Duodenal mucosa (tissue), 2 donors: ENCODE data around the gene EXOC4.
"Not testable (repeated sequence)": the region's sequence is repeated elsewhere in the genome, so short reads cannot be mapped to it uniquely, and the experiment has no call there.

Experiments
- H3K27ac ChIP-seq: one replicate; pipeline ENCODE4 v1.7.0; 2013; ENCODE audit warnings: low read depth, low read length
- H3K27me3 ChIP-seq, 2 donors: one replicate each; pipeline ENCODE4 v1.7.0; 2013; ENCODE audit warnings: low read length in 2 of 2, control low read depth in 1 of 2; ENCODE audit not compliant: insufficient read depth in 2 of 2, control insufficient read depth in 1 of 2
- H3K36me3 ChIP-seq, 2 donors: one replicate each; pipeline ENCODE4 v1.7.0; 2013; ENCODE audit warnings: low read length in 2 of 2, control low read depth in 1 of 2; ENCODE audit not compliant: insufficient read depth in 2 of 2, control insufficient read depth in 1 of 2
- H3K4me1 ChIP-seq, 2 donors: one replicate each; pipeline ENCODE4 v1.7.0; 2013; ENCODE audit warnings: low read length in 2 of 2, control low read depth in 1 of 2; ENCODE audit not compliant: insufficient read depth in 2 of 2, control insufficient read depth in 1 of 2
- H3K4me3 ChIP-seq, 2 donors: one replicate each; pipeline ENCODE4 v1.7.0; 2013; ENCODE audit warnings: low read length in 2 of 2, low read depth in 1 of 2
- H3K9ac ChIP-seq, 2 donors: one replicate each; pipeline ENCODE4 v1.7.0; 2013; ENCODE audit warnings: low read length in 2 of 2, low read depth in 1 of 2
- H3K9me3 ChIP-seq, 2 donors: one replicate each; pipeline ENCODE4 v1.7.0; 2013; ENCODE audit warnings: low read length in 2 of 2, control low read depth in 1 of 2; ENCODE audit not compliant: control insufficient read depth in 1 of 2

Gene EXOC4

GRCh38 chr7:133873631-133874030 lies 620.8 kb downstream of the EXOC4 start:
- no peaks in the 10 kb centered on the region for H3K27me3 ChIP-seq
- no peak overlapping the region for H3K9ac ChIP-seq
- no peaks in the 10 kb centered on the region for H3K4me1 ChIP-seq
- no peak overlapping the region for H3K4me3 ChIP-seq
- no peak overlapping the region for H3K27ac ChIP-seq
- no peaks in the 10 kb centered on the region for H3K36me3 ChIP-seq
- no peaks in the 10 kb centered on the region for H3K9me3 ChIP-seq

- H3K9me3 ChIP-seq, result no peaks in the 10 kb centered on the region
- H3K9ac ChIP-seq, result no peak overlapping the region
- H3K4me3 ChIP-seq, result no peak overlapping the region
- H3K36me3 ChIP-seq, result no peaks in the 10 kb centered on the region
- peaks cover 0 to 4% of the 10 kb centered on the region in 2 donors for H3K4me1 ChIP-seq
- no peak overlapping the region for H3K27ac ChIP-seq
- no peaks in the 10 kb centered on the region for H3K27me3 ChIP-seq
These were observed 630.7 kb downstream of the EXOC4 start for GRCh38 chr7:133883591-133883990.

DNA sequence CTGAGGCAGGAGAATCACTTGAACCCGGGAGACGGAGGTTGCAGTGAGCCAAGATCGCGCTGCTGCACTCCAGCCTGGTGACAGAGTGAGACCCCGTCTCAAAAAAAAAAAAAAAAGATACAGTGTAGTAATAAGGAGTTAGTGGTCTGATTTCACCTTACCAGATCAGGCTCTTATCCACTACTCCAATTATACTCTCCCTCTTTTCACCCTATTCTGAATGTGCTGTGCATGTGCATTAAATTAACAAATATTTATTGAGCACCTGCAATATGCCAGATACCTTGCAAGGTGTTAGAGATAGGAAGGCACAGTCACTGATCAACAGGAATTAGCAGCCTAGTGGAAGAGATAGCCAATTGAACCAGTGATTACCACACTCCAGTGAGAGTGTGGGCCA lies 632.3 kb downstream of the EXOC4 start:
- Histone ChIP-seq H3K4me3 (no peak overlapping the region), H3K27me3 (no peaks in the 10 kb centered on the region), H3K27ac (no peak overlapping the region), H3K4me1 (peaks cover 0 to 4% of the 10 kb centered on the region in 2 donors), H3K9me3 (no peaks in the 10 kb centered on the region), H3K36me3 (no peaks in the 10 kb centered on the region), H3K9ac (no peak overlapping the region)

DNA sequence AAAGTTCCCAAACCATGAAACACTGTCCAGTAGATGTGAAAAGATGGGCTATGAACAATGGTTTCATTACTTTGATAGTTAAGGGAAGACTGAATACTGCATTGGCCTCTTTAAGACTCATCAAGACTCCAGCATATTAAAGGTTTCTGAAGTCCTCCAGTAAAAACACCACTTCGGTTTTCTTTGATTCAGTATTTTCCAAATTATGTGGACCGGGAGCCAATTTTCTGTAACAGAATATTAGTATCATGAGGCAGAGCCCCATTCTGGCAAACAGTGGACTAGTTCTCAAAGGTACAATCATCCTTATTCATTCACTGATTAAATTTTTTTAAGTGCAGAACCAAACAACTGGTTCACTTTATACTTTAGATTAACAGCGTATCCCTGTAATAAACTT lies 633.2 kb downstream of the EXOC4 start:
- no peaks in the 10 kb centered on the region for H3K27me3 ChIP-seq
- no peak overlapping the region for H3K4me3 ChIP-seq
- H3K9ac ChIP-seq, result no peak overlapping the region
- H3K27ac ChIP-seq, result no peak overlapping the region
- H3K9me3 ChIP-seq, result no peaks in the 10 kb centered on the region
- peaks cover 0 to 4% of the 10 kb centered on the region in 2 donors for H3K4me1 ChIP-seq
- no peaks in the 10 kb centered on the region for H3K36me3 ChIP-seq

DNA sequence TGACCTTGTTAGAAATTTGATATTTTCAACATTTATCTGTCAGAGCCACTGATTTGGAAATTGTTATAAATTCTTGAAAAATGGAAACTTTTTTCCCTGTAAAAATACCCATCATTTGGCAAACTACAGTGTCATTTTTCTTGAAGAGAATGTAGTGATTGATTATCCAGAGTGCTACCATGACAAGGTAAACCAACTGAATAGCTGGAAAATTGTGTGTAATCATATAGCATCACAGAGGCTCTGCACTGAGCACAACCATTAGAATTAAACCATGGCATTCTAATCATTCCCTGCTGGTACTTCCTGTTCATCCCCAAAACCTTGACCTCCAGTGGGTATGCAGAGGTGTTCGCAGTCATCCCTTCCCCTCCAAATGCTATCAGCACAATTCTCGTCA lies 633.9 kb downstream of the EXOC4 start:
- H3K36me3 ChIP-seq, result no peaks in the 10 kb centered on the region
- no peaks in the 10 kb centered on the region for H3K27me3 ChIP-seq
- no peak overlapping the region for H3K4me3 ChIP-seq
- H3K9ac ChIP-seq, result no peak overlapping the region
- H3K27ac ChIP-seq, result no peak overlapping the region
- no peaks in the 10 kb centered on the region for H3K9me3 ChIP-seq
- H3K4me1 ChIP-seq, result peaks cover 0 to 4% of the 10 kb centered on the region in 2 donors

DNA sequence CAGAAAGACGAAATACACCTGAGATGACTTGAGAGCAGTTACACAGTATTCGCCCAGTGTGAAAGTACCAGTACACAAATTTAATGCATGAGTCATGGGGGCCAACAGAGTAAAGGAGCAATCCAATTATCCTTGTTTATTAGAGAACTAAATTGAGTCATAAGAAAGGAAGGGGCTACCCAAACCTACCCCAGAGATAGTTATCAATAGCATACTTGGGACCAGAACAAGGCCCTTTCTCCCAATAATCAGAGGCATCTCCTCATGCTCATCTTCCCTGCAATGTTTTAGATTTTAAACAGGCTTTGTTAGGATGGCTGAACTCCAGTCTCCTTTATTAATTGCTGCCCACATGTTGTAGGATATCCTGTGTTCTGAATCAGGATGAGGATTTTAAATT lies 634.6 kb downstream of the EXOC4 start:
- no peak overlapping the region for H3K4me3 ChIP-seq
- H3K27me3 ChIP-seq, result no peaks in the 10 kb centered on the region
- H3K27ac ChIP-seq, result no peak overlapping the region
- H3K4me1 ChIP-seq, result peaks cover 0 to 4% of the 10 kb centered on the region in 2 donors
- no peaks in the 10 kb centered on the region for H3K36me3 ChIP-seq
- H3K9ac ChIP-seq, result no peak overlapping the region
- H3K9me3 ChIP-seq, result no peaks in the 10 kb centered on the region

GRCh38 chr7:133888061-133888930 lies 635.4 kb downstream of the EXOC4 start:
- Histone ChIP-seq H3K36me3 (no peaks in the 10 kb centered on the region), H3K27me3 (no peaks in the 10 kb centered on the region), H3K27ac (no peak overlapping the region), H3K9me3 (no peaks in the 10 kb centered on the region), H3K9ac (no peak overlapping the region), H3K4me3 (no peak overlapping the region), H3K4me1 (peaks cover 0 to 4% of the 10 kb centered on the region in 2 donors)

- Histone ChIP-seq H3K27ac (no peak overlapping the region), H3K4me1 (no peaks in the 10 kb centered on the region), H3K4me3 (no peak overlapping the region), H3K9me3 (no peaks in the 10 kb centered on the region), H3K9ac (no peak overlapping the region), H3K36me3 (no peaks in the 10 kb centered on the region), H3K27me3 (no peaks in the 10 kb centered on the region)
These were observed 651.9 kb downstream of the EXOC4 start for GRCh38 chr7:133904776-133905175.

DNA sequence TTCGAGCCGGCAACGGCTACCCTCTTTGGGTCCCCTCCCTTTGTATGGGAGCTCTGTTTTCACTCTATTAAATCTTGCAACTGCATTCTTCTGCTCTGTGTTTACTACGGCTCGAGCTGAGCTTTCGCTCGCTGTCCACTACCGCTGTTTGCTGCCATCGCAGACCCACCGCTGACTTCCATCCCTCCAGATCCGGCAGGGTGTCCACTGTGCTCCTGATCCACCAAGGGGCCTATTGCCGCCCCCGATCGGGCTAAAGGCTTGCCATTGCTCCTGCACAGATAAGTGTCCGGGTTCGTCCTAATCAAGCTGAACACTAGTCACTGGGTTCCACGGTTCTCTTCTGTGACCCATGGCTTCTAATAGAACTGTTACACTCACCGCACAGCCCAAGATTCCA lies 653.7 kb downstream of the EXOC4 start:
- not testable (repeated sequence) for H3K4me1 ChIP-seq, H3K36me3 ChIP-seq, H3K9ac ChIP-seq, H3K4me3 ChIP-seq, H3K9me3 ChIP-seq, H3K27ac ChIP-seq, H3K27me3 ChIP-seq

DNA sequence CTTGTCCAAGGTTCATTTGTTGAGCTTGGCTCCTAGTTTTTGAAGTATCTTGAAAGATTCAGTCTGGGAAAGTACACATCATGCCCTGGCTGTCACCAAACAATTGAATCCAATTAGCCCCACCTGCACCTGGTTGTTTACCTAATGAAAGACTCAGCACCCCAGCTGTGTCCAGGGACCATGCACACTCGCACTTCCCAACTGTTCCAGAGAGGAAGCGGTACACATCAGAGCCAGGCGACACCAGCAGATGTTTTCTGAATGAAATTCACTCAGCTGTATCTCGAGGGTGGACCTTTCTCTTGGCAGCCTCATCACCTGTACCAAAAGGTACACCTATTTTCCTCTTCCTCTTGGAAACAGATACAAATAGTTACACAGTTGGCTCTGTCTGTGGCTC lies 657.9 kb downstream of the EXOC4 start:
- Histone ChIP-seq H3K4me1 (no peaks in the 10 kb centered on the region), H3K27me3 (no peaks in the 10 kb centered on the region), H3K36me3 (no peaks in the 10 kb centered on the region), H3K4me3 (no peak overlapping the region), H3K27ac (no peak overlapping the region), H3K9me3 (no peaks in the 10 kb centered on the region), H3K9ac (no peak overlapping the region)
